GM19035 (cell line): ENCODE data around the gene ZNF532.

Experiments
- ATAC-seq: cut with Tn5 transposase; IDR thresholded peaks from one replicate; pipeline ENCODE4 v1.9.1; 2021; ENCODE audit not compliant: unreplicated experiment

Gene ZNF532

DNA sequence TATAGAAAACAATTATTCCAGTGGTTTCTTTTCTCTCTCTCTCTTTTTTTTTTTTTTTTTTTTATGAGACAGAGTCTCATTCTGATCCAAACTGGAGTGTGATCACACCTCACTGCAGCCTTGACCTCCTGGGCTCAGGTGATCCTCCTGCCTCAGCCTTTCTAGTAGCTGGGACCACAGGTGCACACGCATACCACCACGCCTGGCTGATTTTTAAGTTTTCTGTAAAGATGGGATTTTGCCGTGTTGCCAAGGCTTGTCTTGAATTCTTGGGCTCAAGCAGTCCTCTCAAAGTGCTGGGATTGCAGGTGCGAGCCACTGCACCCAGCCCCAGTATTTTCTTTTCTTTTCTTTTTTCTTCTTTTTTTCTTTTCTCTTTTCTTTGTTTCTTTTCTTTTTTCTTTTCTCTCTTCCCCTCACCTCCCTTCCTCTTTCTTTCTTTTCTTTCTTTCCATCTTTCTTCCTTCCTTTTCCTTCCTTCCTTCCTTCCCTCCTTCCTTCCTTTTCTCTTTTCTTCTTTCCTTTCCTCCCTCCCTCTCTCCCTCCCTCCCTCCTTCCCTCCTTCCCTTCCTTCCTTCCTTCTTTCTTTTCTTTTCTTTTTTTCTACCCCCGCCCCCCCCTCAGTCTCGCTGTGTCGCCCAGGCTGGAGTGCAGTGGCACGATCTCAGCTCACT is 76.9 kb downstream of the ZNF532 start:
- ATAC-seq = no peak

GRCh38 chr18:58943896-58944295 is 79.2 kb downstream of the ZNF532 start:
- no peak for ATAC-seq

GRCh38 chr18:58947136-58947732 is 82.6 kb downstream of the ZNF532 start:
- ATAC-seq = peak; percentile 54

DNA sequence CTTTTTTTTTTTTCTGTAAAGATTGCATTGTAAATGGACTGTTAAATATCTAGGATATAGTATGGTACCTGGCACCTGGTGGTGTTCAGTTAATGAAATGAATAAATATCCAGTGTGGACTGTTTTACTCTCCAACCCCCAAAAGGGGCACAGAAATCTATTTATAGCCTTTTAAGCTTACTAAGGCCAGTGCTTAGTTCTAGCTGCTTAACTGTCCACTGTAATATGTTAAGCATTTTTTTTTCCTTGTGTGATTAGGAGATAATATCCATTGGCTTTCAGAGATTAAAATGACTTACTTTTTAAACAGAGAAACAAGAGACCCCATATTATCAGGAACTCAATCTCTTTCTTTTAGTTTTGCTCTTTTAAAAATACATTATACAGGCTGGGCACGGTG is 84.4 kb downstream of the ZNF532 start:
- ATAC-seq = no peak

DNA sequence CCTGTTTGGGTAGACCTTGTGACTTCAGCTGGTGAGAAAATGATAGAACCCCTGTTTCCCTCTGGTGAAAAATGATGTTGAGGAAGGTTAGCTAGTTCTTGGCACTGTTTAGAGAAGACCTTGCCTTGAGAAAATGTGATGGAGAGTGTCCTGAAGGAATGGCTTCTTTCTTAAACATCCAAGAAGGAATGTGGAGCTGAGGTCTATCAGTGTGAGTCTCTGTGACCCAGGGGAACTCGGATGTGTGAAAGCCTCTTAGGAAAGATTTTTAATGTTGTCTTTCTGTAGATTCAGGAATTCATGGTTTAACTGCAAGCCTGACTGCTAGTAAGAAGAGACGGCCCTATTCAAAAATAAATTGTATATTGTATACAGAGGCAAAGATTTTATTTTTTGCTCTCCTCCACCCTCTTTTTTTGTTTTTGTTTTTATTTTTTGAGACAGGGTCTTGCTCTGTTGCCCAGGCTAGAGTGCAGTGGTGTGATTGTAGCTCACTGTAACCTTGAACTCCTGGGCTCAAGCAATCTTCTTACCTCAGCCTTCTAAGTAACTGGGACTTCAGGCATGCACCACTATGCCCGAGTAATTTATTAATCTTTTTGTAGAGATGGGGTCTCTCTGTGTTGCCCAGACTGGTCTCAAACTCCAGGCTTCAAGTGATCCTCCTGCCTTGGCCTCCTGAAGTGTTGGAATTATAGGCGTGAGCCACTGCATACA is 87.5 kb downstream of the ZNF532 start:
- no peak for ATAC-seq

DNA sequence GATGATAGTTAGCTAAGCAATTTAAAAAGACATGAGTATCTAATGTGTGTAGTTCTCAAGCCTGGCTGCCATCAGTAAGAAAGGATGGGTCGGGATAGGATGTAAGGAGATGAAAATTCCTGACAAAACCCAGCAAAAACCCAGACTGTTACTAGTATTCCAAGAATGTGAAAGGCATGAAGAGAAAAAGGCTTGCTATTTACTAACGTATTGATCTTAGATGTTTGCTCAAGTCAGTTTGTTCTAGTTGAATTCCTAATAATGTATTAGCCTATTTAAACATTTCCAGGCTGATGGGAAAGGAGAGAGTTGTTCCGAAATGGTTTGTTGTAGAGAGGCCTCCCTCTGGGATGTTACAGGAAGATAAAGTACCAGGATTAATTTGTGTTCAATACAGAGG is 88.2 kb downstream of the ZNF532 start:
- no peak for ATAC-seq

DNA sequence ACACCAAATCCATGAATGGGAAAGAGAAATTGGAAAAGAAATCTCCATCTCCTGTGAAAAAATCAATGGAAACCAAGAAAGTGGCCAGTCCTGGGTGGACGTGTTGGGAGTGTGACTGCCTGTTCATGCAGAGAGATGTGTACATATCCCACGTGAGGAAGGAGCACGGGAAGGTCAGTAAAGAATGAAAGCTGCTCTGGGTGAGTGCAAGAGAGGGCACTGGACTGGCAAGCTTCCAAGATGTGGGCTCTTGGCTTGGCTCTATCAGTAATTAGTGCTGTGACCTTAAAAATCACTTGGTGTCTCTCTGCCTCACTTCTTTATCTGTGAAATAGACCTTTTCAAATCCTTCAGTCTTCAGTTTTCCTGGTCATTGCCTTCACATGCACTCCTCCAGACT is 89.0 kb downstream of the ZNF532 start:
- no peak for ATAC-seq

- ATAC-seq = no peak
Measured at GRCh38 chr18:58955001-58955400, 90.3 kb downstream of the ZNF532 start.

- ATAC-seq = no peak
Measured at GRCh38 chr18:58955738-58956137, 91.1 kb downstream of the ZNF532 start.

- ATAC-seq = no peak
Measured at GRCh38 chr18:58958628-58959027, 94.0 kb downstream of the ZNF532 start.

GRCh38 chr18:58960508-58960907 is 95.8 kb downstream of the ZNF532 start:
- no peak for ATAC-seq

- no peak for ATAC-seq
Measured at GRCh38 chr18:58960946-58961722, 96.5 kb downstream of the ZNF532 start.

- no peak for ATAC-seq
Measured at GRCh38 chr18:58962336-58962735, 97.7 kb downstream of the ZNF532 start.

GRCh38 chr18:58965291-58966004 is 100.8 kb downstream of the ZNF532 start:
- no peak for ATAC-seq

DNA sequence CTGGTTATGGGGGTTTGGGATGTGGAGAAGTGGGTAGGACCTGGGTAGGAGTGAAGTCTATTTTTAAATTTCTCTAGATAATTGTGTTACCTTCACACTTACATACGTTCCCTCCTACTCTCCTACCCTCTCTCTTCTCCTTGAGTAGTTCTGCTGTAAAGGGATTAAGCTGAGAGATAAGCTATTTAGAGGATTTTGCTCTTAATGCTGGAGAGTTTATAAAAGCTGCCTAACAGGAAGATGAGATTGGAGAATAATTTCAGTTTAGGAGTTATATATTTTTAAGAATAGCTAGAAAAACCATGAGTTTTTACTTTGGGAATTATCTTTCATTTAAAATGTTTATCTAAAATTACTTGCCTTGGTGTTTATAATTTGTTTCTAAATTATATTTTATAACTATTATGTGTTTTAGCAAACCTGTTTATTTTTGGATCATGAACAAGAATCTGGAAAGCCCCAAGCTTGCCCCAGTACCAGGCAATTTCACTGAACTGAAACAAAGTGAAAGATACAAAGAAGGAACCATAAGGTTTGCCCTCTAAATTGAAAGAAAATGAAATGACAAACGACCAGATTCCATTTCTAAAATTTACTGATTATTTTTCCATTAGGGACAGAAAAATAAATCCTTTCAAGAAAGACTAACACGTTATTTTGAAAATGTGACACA is 101.5 kb downstream of the ZNF532 start:
- ATAC-seq = no peak

DNA sequence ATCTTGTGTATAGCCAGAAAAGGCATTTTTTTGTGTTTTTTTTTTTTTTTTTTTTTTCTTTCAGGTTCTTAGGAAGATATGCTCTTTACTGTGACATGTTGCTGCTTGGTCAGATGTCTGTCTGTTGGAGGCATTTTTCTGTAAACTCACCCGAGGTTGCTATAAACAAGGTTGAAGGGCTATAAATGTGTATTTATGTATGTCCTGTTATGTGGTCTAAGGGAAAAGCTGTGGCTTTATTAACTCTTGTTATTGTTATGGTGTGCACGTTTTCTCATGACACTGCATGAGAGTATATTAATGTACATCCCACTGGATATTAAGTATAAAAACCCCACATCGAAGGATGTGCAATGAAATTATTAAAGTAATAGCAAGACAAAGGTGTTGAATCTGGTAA is 102.0 kb downstream of the ZNF532 start:
- ATAC-seq = no peak

- ATAC-seq = no peak
Measured at GRCh38 chr18:58967751-58968254, 103.1 kb downstream of the ZNF532 start.

DNA sequence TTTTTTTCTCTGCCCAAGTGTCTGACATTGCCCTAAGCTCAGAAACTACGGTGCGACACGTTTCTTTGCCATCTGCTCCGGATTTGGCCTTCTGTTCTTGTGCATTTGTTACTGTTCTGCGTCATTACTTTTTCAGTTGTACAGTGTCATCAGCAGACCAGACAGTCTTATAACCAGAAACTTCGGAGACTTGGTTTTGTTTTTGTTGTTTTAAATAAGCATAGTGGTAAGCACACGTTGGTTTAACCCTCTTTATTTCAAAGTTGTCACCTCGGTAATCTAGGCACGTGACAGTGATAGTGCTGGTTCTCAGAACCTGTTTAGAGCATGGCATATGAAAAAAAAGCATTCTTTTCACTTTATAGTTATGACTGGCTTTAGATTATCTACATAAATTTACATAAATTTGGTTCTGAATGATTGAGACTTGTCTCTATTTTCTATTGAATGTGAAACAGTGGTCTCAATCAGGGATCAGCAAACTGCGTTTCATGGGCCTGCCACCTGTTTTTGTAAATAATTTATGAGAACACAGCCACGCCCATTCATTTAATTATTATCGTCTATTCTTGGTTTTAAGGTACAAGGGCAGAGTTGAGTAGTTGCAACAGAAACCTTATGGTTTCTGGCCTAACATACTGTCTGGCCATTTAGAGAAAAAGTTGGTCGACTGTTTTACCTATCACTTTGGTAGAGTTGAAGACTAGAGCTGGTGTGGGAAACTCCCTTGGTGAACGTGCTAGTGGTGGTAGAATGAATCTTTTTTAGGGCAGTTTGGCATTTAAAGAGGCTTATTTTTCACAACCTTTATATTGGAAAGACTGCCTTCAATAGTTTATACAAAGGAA is 106.5 kb downstream of the ZNF532 start:
- peak; percentile 77 for ATAC-seq

- ATAC-seq = no peak
Measured at GRCh38 chr18:58975296-58975695, 110.6 kb downstream of the ZNF532 start.
